ENCODE measurements around the gene SP100.

The SP100 gene

GRCh38 chr2:230552181-230552580, 136.2 kb downstream of the SP100 start:
- no peak for DNase-seq (ENCODE audit: low spot score)

GRCh38 chr2:230557065-230557464, 141.1 kb downstream of the SP100 start:
- no peak for DNase-seq (ENCODE audit: low spot score)

DNA sequence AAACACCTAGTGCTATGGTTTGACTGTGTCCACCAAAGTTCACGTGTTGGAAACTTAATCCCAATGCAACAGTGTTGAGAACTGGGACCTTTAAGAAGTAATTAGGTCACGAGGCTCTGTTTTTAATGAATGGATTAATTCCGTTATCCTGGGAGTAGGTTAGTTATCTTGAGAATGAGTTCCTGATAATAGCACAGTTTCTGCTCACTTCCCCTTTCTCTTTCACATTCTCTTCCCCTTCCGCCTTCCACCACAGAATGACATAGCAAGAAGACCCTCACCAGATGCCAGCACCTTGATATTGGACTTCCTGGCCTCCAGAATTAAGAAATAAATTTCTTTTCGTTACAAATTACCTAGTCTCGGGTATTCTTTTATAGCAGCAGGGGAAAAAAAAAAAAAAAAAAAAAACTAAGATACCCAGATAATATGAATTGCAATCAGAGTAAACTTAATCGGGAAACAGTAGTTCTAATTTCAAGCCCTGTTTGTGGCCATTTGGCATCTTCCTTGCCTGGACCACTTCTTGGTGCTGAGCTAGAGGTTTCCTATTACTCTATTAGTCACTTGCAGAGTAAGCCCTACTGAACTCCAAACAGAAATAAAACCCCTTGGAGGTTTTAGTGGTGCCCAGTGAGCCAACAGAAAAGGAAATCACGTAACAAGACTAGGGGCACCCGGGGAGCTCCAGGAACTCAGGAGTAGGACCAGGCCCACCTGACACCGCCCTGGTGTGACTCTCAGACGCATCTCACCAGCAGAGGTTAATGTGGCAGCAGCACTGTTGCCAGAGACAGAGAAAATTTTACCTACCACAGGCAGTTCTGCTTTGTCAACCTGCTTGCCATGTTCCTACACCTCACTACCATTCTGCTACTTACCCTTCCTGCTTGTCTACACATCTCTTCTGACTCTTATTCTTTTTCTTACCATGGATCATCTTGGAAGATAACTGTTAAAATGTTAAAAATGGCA, 149.1 kb downstream of the SP100 start:
- DNase-seq (ENCODE audit: low spot score): no peak

DNA sequence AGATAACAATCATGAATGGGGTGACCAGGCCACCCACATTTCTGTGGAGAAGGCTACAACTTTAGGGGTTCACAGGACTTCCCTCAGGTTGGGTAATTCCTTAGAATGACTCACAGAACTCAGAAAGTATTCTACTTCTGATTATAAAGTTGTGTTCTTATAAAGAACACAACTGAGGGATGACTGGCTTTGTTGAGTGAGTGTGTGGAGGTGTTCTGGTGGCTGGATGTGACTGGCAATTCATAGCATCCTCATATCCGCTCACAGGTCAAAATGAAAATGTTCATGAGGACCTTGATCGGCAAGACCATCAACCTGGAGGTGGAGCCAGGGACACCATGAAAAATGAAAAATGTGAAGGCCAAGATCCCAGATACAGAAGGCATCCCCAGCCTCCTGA, 153.3 kb downstream of the SP100 start:
- no peak for DNase-seq (ENCODE audit: low spot score)

DNA sequence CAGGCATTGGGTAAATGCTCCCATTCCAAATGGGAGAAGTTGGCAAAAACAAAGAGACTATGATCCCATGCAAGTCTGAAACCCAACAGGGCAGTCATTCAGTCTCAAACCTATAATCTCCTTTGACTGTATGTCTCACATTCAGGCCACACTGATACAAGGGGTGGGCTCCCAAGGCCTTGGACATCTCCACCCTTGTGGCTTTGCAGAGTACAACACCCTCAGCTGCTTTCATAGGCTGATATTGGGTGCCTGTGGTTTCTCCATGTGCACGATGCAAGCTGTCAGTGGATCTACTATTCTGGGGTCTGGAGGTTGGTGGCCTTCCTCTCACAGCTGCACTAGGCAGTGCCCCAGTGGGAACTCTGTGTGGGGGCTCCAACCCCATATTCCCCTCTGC, 155.0 kb downstream of the SP100 start:
- DNase-seq (ENCODE audit: low spot score): no peak

GRCh38 chr2:230575642-230576324, 159.8 kb downstream of the SP100 start:
- peak; percentile 64 for DNase-seq (ENCODE audit: low spot score)

- DNase-seq (ENCODE audit: low spot score): no peak
Observed at GRCh38 chr2:230577114-230577513, 161.1 kb downstream of the SP100 start.

- DNase-seq (ENCODE audit: low spot score): no peak
Observed at GRCh38 chr2:230578106-230578505, 162.1 kb downstream of the SP100 start.

DNA sequence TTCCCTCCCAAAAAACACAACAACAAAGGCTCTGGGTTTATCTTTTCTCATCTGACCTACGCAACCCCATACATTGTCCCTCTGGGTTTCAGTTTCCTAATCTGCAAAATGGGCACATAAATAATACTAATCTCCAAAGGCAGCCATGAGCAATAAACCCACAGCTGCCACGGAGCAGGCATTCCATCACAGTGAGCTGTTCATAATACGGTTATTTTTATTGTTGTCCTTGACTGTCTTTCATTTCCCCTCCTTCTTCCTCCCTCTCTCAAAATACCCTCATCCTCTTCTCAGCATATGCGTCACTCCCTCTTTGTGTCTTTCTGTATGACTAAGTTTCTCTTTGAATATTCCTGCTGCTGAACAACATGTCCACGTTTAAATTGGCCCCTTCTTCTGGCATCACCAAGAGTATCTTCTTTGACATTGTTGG, 166.9 kb downstream of the SP100 start:
- DNase-seq (ENCODE audit: low spot score): no peak

GRCh38 chr2:230583581-230583980, 167.6 kb downstream of the SP100 start:
- DNase-seq (ENCODE audit: low spot score): no peak

DNA sequence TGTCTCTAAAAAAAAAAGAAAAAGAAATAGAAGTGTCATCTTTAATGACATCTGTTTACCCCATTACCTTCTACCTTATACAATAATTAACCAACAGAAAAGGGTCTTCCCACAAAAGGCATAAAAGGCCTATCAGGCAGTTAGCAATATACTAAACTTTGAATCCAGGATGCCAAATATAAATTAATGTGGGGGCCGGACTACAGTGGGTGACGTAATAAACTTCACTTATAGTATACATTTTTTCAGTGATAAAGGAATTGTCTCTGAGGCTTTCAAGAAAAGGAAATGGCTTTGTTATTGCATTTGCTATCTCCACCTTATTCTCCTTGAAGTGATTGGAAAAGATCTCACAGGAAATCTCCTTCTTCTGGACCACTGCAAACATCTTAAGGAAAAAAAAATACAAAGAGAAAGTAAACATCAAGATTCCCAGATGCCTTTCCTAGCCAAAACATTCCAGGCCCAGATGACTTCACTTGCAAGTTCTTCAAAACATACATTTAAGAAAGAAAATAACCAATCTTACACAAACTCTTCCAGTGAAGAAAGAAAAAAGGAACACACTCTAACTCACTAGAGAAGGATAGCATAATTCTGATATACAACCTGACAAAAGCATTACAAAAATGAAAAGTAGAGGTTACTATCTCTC, 170.5 kb downstream of the SP100 start:
- no peak for DNase-seq (ENCODE audit: low spot score)

DNA sequence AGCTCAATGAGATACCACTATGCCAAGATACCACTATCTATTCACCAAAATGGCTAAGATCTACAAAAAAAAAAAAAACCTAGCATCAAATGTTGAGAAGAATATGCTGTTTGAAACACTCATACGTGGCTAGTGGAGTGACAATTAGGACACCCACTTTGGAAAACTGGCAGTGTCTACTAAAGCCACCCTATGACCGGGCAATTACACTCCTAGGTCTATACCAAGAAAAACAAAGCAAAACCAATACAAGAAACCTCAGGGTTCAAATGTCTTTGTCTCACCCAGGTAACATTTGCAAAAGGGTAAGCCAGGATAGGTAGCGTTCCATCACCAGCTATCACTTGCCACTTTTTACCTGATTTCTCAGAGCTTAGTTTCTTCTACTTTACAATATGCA, 173.0 kb downstream of the SP100 start:
- no peak for DNase-seq (ENCODE audit: low spot score)

- peak; percentile 29 for DNase-seq (ENCODE audit: low spot score)
Observed at GRCh38 chr2:230589497-230590015, 173.6 kb downstream of the SP100 start.

GRCh38 chr2:230590333-230590732, 174.3 kb downstream of the SP100 start:
- no peak for DNase-seq (ENCODE audit: low spot score)

DNA sequence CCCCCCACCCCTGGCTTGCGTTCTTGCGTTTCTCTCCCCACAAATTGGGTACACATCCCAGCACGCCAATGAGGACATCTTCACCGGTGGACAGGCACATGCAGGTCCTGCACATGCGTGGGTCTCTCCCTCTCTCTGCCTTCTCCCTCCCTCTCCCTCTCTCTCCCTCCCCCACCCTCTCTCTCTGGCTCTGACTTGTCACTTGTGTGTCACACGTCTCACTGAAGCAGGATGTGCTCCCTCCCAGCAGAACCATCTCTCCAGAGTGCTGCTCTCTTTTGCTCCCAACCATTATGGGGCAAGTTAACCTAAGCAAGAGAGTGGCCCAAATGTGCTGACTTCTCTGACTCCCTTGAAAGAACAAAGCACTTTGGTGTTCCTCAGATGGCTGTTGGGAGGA, 175.8 kb downstream of the SP100 start:
- no peak for DNase-seq (ENCODE audit: low spot score)

DNA sequence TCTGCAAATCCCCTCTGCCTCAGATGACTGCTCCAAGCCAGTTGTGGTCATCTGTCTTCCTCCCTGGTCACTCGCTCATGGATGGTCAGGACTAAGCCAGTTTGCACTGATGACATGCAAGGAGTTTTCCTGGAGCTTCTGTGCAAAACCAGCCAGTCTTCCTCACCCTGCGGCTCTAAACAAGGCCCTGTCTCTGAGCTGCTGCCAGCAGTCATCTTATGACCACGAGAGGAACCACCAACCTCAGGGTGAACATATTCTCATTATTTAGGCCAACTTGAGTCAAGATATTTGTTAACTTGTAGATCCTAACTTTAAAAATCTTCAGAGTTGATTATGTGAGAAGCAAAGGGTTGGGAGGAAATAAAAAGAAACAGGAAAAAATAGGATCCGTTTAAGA, 176.8 kb downstream of the SP100 start:
- DNase-seq (ENCODE audit: low spot score): no peak
